HFFc6 (cell line): ENCODE results near the gene PTDSS2. TPM values are rescaled to one million over a fixed set of nuclear protein-coding genes. Genes with fewer than 3 reads are reported as not detected.

Experiments
- DNase-seq: peaks from one replicate; pipeline ENCODE4 v3.0.0-alpha.2; 2018
- H3K27ac Mint-ChIP-seq: 2 replicates; pipeline ENCODE4 v1.8.0; 2020; ENCODE audit warnings: mild to moderate bottlenecking, mixed read lengths
- H3K27me3 Mint-ChIP-seq: 2 replicates; pipeline ENCODE4 v1.8.0; 2021; ENCODE audit warnings: mild to moderate bottlenecking, moderate library complexity, mixed read lengths; ENCODE audit not compliant: insufficient read depth
- H3K36me3 Mint-ChIP-seq: 2 replicates; pipeline ENCODE4 v1.8.0; 2021; ENCODE audit warnings: low read depth, mixed read lengths
- H3K4me1 Mint-ChIP-seq: 2 replicates; pipeline ENCODE4 v1.8.0; 2020; ENCODE audit warnings: low read depth, mixed read lengths
- H3K4me3 Mint-ChIP-seq: 2 replicates; pipeline ENCODE4 v1.8.0; 2020; ENCODE audit warnings: mild to moderate bottlenecking, moderate library complexity, mixed read lengths
- H3K9me3 Mint-ChIP-seq: 2 replicates; pipeline ENCODE4 v1.8.0; 2020; ENCODE audit warnings: mild to moderate bottlenecking, mixed read lengths
- total RNA-seq, 6 experiments: library from RNA; stranded (reverse); fragmentation: NEBNext Ultra II Directional; extraction: Animal tissue kit (Norgen Biotek cat#: 25700); gene quantifications; 2 replicates in 1 of 6; 3 replicates in 5 of 6; pipeline ENCODE4 v1.2.3, GENCODE V29; 2021
- TF ChIP-seq, protein P1 (sequence below): fragments of 200-600 bp; sonication (generic); IDR thresholded peaks from 2 replicates; pipeline ENCODE4 v1.5.0; 2021; ENCODE audit warnings: antibody characterized with exemption, mild to moderate bottlenecking

Gene PTDSS2
- total RNA-seq, 6 experiments from 2014 or later: 23.3 to 34.5 (median 27.2) TPM

DNA sequence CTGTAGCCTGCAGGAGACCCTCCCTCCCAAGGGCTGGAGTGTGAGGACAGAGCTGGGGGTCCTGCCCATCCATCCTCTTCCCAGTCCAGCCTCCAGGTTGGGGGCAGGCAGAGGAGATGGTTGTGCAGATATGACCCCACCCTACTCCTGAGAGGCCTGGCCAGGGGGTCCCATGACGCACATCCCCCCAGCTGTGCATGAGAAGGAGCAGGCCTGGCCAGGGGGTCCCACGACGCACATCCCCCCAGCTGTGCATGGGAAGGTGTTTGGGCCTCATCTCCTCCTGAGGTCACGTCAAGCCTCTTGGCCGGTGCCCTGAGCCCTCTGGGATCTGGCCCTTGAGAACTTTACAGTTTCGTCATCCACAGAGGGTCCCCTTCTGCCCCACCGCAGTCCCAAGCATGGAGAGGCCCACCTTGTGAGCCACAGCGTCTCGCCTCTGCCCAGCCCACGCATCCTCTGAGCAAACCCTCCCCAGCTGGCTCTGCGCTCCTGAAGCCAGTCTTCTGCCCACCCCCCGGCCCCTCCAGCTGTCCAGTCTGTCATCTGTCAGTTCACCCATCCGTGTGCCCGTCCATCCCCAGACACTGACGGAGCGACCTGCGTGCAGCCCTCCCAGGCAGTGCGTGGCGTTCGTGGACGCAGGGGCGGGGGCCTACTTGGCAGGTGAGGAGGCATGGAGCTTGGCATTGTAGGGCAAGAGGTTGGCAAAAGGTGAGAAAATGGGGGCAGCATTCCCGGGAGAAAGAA, 10.6 kb upstream of the PTDSS2 start:
- no peak for DNase-seq
- H3K4me3 Mint-ChIP-seq: no peak overlapping the region
- H3K9me3 Mint-ChIP-seq: no peaks in the 10 kb centered on the region
- TF ChIP-seq, protein P1, sequence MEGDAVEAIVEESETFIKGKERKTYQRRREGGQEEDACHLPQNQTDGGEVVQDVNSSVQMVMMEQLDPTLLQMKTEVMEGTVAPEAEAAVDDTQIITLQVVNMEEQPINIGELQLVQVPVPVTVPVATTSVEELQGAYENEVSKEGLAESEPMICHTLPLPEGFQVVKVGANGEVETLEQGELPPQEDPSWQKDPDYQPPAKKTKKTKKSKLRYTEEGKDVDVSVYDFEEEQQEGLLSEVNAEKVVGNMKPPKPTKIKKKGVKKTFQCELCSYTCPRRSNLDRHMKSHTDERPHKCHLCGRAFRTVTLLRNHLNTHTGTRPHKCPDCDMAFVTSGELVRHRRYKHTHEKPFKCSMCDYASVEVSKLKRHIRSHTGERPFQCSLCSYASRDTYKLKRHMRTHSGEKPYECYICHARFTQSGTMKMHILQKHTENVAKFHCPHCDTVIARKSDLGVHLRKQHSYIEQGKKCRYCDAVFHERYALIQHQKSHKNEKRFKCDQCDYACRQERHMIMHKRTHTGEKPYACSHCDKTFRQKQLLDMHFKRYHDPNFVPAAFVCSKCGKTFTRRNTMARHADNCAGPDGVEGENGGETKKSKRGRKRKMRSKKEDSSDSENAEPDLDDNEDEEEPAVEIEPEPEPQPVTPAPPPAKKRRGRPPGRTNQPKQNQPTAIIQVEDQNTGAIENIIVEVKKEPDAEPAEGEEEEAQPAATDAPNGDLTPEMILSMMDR: no peak
- H3K27ac Mint-ChIP-seq: no peak overlapping the region
- H3K36me3 Mint-ChIP-seq: no peaks in the 10 kb centered on the region
- H3K4me1 Mint-ChIP-seq: peaks cover 10% of the 10 kb centered on the region
- H3K27me3 Mint-ChIP-seq: peaks cover 17% of the 10 kb centered on the region

DNA sequence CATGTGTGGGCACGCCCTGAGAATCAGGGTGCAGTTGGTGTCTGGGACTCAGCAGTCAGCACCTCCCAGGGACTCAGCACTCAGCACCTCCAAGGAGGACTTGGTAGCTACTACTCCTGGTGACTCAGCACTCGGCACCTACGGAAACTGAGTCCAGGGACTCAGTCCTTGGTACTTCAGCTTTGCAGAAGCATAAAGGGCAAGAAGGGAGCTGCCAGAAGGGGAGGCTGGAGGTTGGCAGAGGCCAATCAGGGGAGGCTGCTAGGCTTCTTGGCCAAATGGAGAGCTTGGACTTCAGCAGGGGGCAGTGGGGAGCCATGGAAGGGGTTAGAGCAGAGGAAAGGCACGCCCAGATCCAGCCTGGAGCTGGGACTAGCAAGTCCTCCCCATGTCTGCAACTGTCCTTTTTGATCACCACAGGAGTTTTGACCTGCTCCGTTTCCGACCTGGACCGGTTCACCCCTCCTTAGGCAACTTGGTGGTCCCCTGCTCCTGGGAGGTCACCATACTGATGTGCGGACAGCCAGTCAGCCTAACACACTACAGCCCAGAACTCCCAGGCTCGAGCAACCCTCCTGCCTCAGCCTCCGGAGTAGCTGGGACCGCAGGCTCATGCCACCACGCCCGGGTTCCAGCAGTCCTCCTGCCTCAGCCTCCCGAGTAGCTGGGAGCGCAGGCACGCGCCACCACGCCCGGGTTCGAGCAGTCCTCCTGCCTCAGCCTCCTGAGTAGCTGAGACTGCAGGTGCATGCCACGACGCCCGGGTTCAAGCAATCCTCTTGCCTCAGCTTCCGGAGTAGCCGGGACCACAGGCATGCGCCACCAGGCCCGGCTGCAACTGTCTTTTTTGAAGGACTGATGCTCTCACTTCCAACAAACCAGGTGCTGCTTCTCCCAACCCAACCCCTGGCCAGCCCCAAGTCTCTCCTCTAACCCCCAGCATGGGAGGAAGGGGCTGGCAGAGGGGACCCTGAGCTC, 9.7 kb upstream of the PTDSS2 start:
- no peaks in the 10 kb centered on the region for H3K9me3 Mint-ChIP-seq
- peaks cover 11% of the 10 kb centered on the region for H3K4me1 Mint-ChIP-seq
- H3K4me3 Mint-ChIP-seq: no peak overlapping the region
- TF ChIP-seq, protein P1: 0 out of 2 replicates have a peak, but pooled peaks have one; percentile 14
- peaks cover 17% of the 10 kb centered on the region for H3K27me3 Mint-ChIP-seq
- H3K36me3 Mint-ChIP-seq: no peaks in the 10 kb centered on the region
- DNase-seq: no peak
- H3K27ac Mint-ChIP-seq: no peak overlapping the region

GRCh38 chr11:441043-441417, 9.0 kb upstream of the PTDSS2 start:
- no peaks in the 10 kb centered on the region for H3K9me3 Mint-ChIP-seq
- H3K4me3 Mint-ChIP-seq: no peak overlapping the region
- TF ChIP-seq, protein P1: no peak
- H3K27ac Mint-ChIP-seq: no peak overlapping the region
- peaks cover 17% of the 10 kb centered on the region for H3K27me3 Mint-ChIP-seq
- peaks cover 11% of the 10 kb centered on the region for H3K4me1 Mint-ChIP-seq
- DNase-seq: no peak
- no peaks in the 10 kb centered on the region for H3K36me3 Mint-ChIP-seq

GRCh38 chr11:441418-442274, 8.4 kb upstream of the PTDSS2 start, which contains the start of gene ANO9:
ANO9 (minus strand) TSS chr11:442011; CDS start chr11:441926, 85 bp downstream.
- Mint-ChIP-seq H3K4me3 (no peak within 1 kb of the TSS), H3K36me3 (no peaks in the 10 kb centered on the region), H3K27me3 (peaks cover 17% of the 10 kb centered on the region)

More at GRCh38 chr11:441418-442274, 8.4 kb upstream of the PTDSS2 start, which contains the start of gene ANO9:
- no peak within 1 kb of the TSS for H3K27ac Mint-ChIP-seq
- TF ChIP-seq, protein P1: no peak
- peaks cover 11% of the 10 kb centered on the region for H3K4me1 Mint-ChIP-seq
- H3K9me3 Mint-ChIP-seq: no peaks in the 10 kb centered on the region
- no peak for DNase-seq
